Measurements from ENCODE around the gene COL6A2.
"Not testable (repeated sequence)": the region's sequence is repeated elsewhere in the genome, so short reads cannot be mapped to it uniquely, and the experiment has no call there.

COL6A2 gene

DNA sequence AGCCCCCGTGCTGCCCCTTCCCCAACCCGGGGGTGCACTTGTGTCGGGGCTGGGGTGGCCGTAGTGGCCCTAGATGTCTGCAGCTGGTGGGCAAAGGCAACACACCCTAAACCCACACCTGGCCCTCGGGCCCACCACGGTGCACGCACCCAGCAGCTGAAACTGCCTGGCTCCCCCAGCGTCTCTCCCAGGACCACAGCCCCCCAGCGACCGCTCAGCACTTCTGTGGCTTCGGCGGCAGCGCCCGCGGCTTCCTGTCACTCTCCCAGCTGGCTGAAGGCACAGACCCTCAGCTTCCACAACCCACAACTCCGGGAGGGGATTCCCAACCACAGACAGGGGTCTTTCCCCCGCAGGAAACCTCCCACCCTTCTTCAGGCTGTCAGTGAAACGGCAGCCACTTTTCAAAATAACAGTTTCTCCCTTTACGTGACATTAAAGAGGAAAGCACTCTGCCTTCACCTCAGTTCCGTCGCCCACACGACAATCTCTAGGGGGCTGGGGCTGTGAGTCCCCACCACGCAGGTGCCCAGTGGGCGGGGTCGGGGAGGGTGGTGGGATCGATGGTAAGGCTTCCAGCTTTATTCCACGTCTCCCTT is 40.7 kb upstream of the COL6A2 start:
- TF ChIP-seq POLR2A (IDR thresholded peaks at IDR 0.05; ENCODE audit: low read depth, low read length) = no peak
- FAIRE-seq = no peak
- no peak for DNase-seq (ENCODE audit: insufficient read length, low spot score)

- no peak for TF ChIP-seq POLR2A (IDR thresholded peaks at IDR 0.05; ENCODE audit: low read depth, low read length)
- FAIRE-seq (no peak), DNase-seq (ENCODE audit: insufficient read length, low spot score) (no peak)
Observed at GRCh38 chr21:46057710-46058241, 40.1 kb upstream of the COL6A2 start.

- TF ChIP-seq POLR2A (IDR thresholded peaks at IDR 0.05; ENCODE audit: low read depth, low read length) = no peak
- no peak for FAIRE-seq
- DNase-seq (ENCODE audit: insufficient read length, low spot score) = no peak
Observed at GRCh38 chr21:46058431-46059145, 39.3 kb upstream of the COL6A2 start.

DNA sequence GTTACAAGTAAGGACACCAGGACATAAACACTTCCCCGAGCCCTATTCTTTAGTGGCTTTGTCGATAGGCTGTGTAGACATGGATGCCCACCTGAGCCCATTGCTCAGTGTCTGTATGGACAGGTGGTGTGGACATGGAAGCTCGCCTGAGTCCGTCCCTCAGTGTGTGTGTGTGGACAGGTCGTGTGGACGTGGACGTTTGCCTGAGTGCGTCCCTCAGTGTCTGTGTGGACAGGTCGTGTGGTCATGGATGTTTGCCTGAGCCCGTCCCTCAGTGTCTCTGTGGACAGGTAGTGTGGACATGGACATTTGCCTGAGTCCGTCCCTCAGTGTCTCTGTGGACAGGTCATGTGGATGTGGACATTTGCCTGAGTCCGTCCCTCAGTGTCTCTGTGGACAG is 38.7 kb upstream of the COL6A2 start:
- TF ChIP-seq POLR2A (IDR thresholded peaks at IDR 0.05; ENCODE audit: low read depth, low read length) = no peak
- DNase-seq (ENCODE audit: insufficient read length, low spot score) (no peak), FAIRE-seq (no peak)

GRCh38 chr21:46059711-46060455 is 38.0 kb upstream of the COL6A2 start:
- not testable (repeated sequence) for FAIRE-seq; DNase-seq (ENCODE audit: insufficient read length, low spot score)

DNA sequence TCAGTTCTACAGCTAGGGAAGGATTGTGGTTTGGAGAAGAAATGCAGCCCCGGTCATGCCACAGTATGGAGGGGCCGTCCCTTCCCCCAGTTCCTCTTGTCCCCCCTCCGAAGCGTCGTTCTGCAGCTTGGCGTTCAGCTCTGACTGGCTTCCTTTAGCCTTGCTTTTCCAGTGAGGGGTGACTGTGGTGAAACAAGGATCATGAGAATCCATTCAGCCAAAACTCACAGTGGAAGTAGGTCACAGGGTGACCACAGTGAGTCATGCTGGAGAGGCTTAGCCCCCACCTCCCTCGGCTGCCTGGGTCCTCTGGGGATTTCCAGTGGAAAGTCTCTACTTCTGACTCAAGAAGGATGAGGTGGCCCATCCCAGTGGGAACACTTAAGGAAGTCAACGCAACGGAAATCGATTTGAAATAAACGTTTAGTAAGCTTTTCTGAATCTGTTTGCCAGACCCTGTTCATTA is 37.3 kb upstream of the COL6A2 start:
- no peak for FAIRE-seq
- peak; percentile 96 for DNase-seq (ENCODE audit: insufficient read length, low spot score)
- peak; percentile 22; the same call in 1 of the 2 replicates for TF ChIP-seq POLR2A (IDR thresholded peaks at IDR 0.05; ENCODE audit: low read depth, low read length)

DNA sequence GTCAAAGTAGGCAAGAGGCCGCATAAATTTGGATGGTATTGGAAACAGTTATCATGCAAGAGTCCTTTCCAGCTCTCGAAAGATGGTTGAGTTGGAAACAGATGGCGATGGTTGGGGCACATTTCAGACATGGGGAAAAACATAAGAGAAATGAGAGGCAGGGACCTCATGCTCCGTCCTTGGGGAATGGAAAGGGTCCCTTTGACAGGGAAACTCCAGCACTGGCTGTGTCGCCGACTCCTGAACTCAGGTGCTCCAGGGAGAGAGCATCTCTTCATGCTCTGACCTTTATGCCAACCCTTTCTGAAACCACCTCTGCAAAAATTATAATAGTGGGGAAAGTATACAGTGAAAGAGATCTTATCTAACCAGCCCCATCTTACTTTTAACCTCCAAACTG is 36.8 kb upstream of the COL6A2 start:
- DNase-seq (ENCODE audit: insufficient read length, low spot score) (no peak), FAIRE-seq (no peak)
- no peak for TF ChIP-seq POLR2A (IDR thresholded peaks at IDR 0.05; ENCODE audit: low read depth, low read length)

DNA sequence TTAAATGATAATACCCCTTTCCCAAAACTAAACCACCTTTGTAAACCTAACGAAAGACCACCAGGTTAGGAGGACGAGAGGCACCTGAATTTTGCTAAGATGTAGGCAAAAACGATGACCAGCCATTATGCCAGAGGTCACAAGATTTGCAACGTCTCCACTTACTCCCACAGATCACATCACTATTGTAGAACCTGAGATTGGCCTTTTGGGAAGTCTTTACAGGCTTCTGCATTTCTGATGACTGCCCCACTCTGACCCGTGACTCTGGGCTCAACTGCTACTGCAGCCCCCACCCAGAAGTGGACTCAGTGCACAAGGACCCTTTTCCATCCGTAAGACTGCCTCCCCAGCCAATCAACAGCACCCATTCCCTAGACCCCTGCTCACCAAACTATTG is 36.4 kb upstream of the COL6A2 start:
- no peak for DNase-seq (ENCODE audit: insufficient read length, low spot score)

GRCh38 chr21:46061950-46062349 is 36.0 kb upstream of the COL6A2 start:
- FAIRE-seq = no peak
- DNase-seq (ENCODE audit: insufficient read length, low spot score) = no peak
- TF ChIP-seq POLR2A (IDR thresholded peaks at IDR 0.05; ENCODE audit: low read depth, low read length) = no peak

More for the DNA sequence above, 36.4 kb upstream of the COL6A2 start:
- FAIRE-seq = no peak
- no peak for TF ChIP-seq POLR2A (IDR thresholded peaks at IDR 0.05; ENCODE audit: low read depth, low read length)

DNA sequence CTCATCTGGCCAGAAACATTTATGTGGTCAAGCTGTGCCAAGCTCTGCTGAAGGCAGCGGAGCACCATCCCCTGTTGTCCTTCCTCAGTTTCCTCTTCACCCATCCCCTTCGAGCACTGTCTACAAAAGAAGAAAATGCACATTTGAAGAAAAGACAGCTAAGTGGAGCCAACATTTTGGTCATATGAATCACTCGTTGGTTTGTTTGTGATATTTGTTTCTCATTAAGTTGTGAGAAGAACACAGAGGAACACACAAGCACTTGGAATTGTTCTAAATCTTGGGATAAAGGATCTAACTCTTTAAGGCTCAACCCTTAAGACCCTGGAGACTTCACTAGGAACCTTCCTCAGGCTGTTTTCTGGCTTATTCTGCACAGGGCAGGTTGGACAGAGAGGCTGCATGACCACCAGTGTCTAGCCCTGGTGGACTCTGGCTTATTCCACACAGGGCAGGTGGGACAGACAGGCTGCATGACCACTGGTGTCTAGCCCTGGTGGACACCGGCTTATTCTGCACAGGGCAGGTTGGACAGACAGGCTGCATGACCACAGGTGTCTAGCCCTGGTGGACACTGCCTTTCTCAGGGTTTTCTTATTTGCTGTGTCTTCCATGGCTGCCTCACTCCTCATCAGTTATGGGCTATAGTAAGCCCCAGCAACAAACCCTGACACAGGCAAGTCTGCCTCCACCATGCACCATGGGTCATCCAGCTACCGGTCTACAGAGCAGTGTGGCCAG is 35.3 kb upstream of the COL6A2 start:
- TF ChIP-seq POLR2A (IDR thresholded peaks at IDR 0.05; ENCODE audit: low read depth, low read length) = no peak
- FAIRE-seq (no peak), DNase-seq (ENCODE audit: insufficient read length, low spot score) (no peak)

DNA sequence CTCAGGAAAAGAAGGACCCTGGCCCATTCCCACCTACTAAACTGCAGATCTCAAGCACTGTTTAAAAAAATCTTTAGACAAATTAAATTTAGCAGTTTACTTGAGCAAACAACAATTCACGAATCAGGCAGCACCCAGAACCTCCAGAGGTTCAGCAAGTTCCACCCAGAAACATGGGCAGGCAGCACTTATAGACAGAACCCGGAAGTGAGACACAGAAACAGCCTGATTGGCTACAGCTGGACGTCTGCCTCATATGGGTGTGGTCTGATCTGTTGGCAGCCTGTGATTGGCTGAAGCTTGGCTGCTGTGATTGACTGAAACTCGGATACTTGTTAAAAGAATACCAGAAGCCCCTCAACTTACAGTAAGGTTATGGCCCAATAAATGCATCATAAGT is 34.7 kb upstream of the COL6A2 start:
- DNase-seq (ENCODE audit: insufficient read length, low spot score) (no peak), FAIRE-seq (no peak)
- no peak for TF ChIP-seq POLR2A (IDR thresholded peaks at IDR 0.05; ENCODE audit: low read depth, low read length)

DNA sequence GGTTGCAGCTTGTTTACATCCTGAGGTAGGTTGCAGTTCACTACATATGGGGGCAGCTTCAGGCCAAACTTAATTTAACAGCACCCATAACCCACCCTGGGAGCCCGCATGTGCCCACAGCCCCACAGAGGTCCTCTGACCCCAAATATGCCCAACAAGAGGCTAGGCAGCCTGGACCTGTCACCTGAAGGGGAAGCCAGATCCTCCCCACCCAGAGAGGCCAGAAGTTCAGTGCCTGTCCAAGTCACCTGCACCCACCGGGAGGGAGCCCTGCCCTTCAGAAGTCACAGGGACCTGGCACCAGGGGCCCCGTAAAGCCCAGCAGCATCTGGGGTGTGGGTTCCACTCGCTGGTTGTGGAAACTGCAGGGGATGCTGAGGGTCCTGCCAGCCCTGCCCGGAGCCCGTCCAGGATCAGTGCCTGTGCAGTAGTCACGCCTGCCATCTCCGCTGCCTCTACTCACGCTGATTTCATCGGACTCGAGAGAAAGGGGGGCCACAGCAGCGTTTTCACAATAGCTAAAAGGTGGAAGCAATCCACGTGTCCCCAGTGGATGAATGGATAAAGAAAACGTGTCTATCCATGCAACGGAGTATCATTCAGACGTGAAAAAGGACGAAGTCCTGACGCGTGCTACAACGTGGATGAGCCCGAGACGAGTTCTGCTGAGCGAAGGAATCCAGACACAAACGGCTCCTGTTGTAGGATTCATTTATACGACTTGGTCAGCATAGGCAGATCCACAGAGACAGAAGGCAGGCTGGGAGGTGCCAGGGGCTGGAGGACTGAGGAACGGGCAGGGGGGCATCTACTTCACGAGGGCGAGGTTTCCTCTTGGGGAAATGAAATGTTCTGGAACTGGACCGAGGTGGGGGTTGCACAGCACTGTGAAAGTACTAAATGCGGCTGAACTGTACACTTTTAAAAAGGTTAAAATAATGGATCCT is 33.9 kb upstream of the COL6A2 start:
- no peak for DNase-seq (ENCODE audit: insufficient read length, low spot score)
- FAIRE-seq = no peak
- TF ChIP-seq POLR2A (IDR thresholded peaks at IDR 0.05; ENCODE audit: low read depth, low read length) = no peak

- DNase-seq (ENCODE audit: insufficient read length, low spot score) (no peak), FAIRE-seq (no peak)
- no peak for TF ChIP-seq POLR2A (IDR thresholded peaks at IDR 0.05; ENCODE audit: low read depth, low read length)
Observed at GRCh38 chr21:46064870-46065214, 33.1 kb upstream of the COL6A2 start.

Data from H54 (cell line).